Erythroblast (primary cell): Measurements from ENCODE around the gene KRABD2.

Source experiments
- GATA1 ChIP-seq: IDR thresholded peaks from 2 replicates; pipeline ENCODE4 v1.6.1; 2011; ENCODE audit warnings: low read depth, mild to moderate bottlenecking, control low read depth, low read length, moderate library complexity
- POLR2A ChIP-seq: IDR thresholded peaks from 2 replicates; pipeline ENCODE4 v1.6.1; 2011; ENCODE audit warnings: mild to moderate bottlenecking, low read length

- TF ChIP-seq POLR2A (peak; percentile 73), GATA1 (no peak)
These were observed at the start of gene KRABD2 for GRCh38 chr17:8376271-8377067.
